GM18858 (cell line): ENCODE results near the gene KRAS.

Source experiments
- ATAC-seq: cut with Tn5 transposase; IDR thresholded peaks from one replicate; pipeline ENCODE4 v1.9.1; 2021; ENCODE audit not compliant: unreplicated experiment

KRAS gene

GRCh38 chr12:25256826-25257225, 6.1 kb upstream of the KRAS start:
- ATAC-seq = no peak

GRCh38 chr12:25256005-25256404, 5.3 kb upstream of the KRAS start:
- no peak for ATAC-seq

- no peak for ATAC-seq
These were observed 3.6 kb upstream of the KRAS start for GRCh38 chr12:25254271-25254880.

- ATAC-seq = no peak
These were observed 2.8 kb upstream of the KRAS start for GRCh38 chr12:25253371-25254068.

- ATAC-seq = no peak
These were observed 2.2 kb upstream of the KRAS start for GRCh38 chr12:25252946-25253345.

GRCh38 chr12:25251769-25252168, 1.0 kb upstream of the KRAS start:
- no peak for ATAC-seq

GRCh38 chr12:25249931-25250738, 594 bp downstream of the KRAS start:
- no peak for ATAC-seq

GRCh38 chr12:25248732-25249131, 2.0 kb downstream of the KRAS start:
- no peak for ATAC-seq

- no peak for ATAC-seq
These were observed 2.6 kb downstream of the KRAS start for GRCh38 chr12:25248137-25248536.

- ATAC-seq = no peak
These were observed 5.2 kb downstream of the KRAS start for GRCh38 chr12:25245491-25245890.

- ATAC-seq = no peak
These were observed 7.1 kb downstream of the KRAS start for GRCh38 chr12:25243680-25243990.

- no peak for ATAC-seq
These were observed 7.6 kb downstream of the KRAS start for GRCh38 chr12:25242981-25243679.

GRCh38 chr12:25241167-25242020, 9.3 kb downstream of the KRAS start:
- no peak for ATAC-seq

- no peak for ATAC-seq
These were observed 14.1 kb downstream of the KRAS start for GRCh38 chr12:25236626-25237025.

GRCh38 chr12:25236190-25236589, 14.5 kb downstream of the KRAS start:
- no peak for ATAC-seq

- ATAC-seq = no peak
These were observed 37.4 kb downstream of the KRAS start for GRCh38 chr12:25213338-25213737.

GRCh38 chr12:25208554-25208953, 42.2 kb downstream of the KRAS start:
- no peak for ATAC-seq

- ATAC-seq = no peak
These were observed 42.9 kb downstream of the KRAS start for GRCh38 chr12:25207846-25208245.

- no peak for ATAC-seq
These were observed 43.3 kb downstream of the KRAS start for GRCh38 chr12:25207411-25207810.

- no peak for ATAC-seq
These were observed 48.6 kb downstream of the KRAS start for GRCh38 chr12:25202137-25202536.

- ATAC-seq = no peak
These were observed 50.0 kb downstream of the KRAS start for GRCh38 chr12:25200703-25201102.
